ENCODE measurements around the gene ZNF823.
"Not testable (repeated sequence)": the region's sequence is repeated elsewhere in the genome, so short reads cannot be mapped to it uniquely, and the experiment has no call there.

Gene ZNF823

GRCh38 chr19:11676661-11677600, 61.8 kb downstream of the ZNF823 start:
- not testable (repeated sequence) for DNase-seq

DNA sequence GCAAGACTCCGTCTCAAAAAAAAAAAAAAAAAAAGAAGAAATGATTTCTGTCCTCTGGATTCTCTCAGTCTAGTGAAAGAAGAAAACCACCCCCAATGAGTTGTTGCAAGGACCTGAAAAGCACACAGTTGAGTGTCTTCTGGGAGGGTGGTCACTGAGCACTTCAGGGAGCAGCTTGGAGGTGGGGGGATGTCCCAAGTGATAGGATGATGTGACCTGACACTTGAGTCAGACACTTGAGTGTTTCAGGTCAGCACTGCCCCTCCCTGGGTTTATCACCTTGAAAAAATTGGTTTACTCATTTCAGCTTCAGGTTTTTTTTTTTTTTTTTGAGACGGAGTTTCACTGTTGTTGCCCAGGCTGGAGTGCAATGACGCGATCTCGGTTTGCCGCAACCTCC, 63.2 kb downstream of the ZNF823 start:
- DNase-seq, result no peak

GRCh38 chr19:11674067-11674492, 64.7 kb downstream of the ZNF823 start:
- DNase-seq, result no peak

- DNase-seq, result no peak
These were observed 65.1 kb downstream of the ZNF823 start for GRCh38 chr19:11673608-11674041.

Measured in CD4-positive, alpha-beta T cell treated with Interleukin-4 for 1 hour (primary cell).